HCT116 (cell line): ENCODE results near the gene NRBF2.

ENCODE experiments used
- POLR2AphosphoS5 ChIP-seq: IDR thresholded peaks from 2 replicates; pipeline ENCODE4 v1.6.1; 2011; ENCODE audit warnings: mild to moderate bottlenecking, low read depth, low read length, moderate library complexity
- SP1 ChIP-seq: IDR thresholded peaks from 2 replicates; pipeline ENCODE4 v1.6.1; 2012; ENCODE audit warnings: low read depth
- SRF ChIP-seq: IDR thresholded peaks from 2 replicates; pipeline ENCODE4 v1.6.1; 2012; ENCODE audit warnings: low read depth
- TCF7L2 ChIP-seq: IDR thresholded peaks from 2 replicates; pipeline ENCODE4 v1.7.0; 2011; ENCODE audit warnings: borderline replicate concordance, inconsistent platforms; ENCODE audit not compliant: insufficient read depth, insufficient read length; ENCODE audit errors: extremely low read depth
- TF ChIP-seq, protein P1 (sequence below): IDR thresholded peaks from 2 replicates; pipeline ENCODE4 v1.6.1; 2012
- TF ChIP-seq, protein P2 (sequence below): IDR thresholded peaks from 2 replicates; pipeline ENCODE4 v1.6.1; 2012; ENCODE audit warnings: low read depth

DNA sequence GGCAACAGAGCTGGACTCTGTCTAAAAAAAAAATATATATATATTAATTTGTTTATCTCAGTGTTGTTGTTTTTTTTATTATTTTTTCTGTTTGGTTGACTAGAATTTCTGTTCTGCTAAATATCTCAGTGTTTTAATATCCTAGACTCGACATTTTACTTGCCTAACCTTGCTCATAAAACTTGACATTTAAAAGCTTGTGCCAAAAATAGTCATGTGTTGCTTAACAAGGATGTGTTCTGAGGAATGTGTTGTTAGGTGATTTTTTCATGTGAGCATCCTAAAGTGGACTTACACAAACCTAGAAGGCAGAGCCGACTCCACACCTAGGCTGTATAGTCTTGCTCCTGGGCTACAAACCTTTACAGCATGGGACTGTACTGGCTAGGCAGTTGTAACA, 23.1 kb downstream of the NRBF2 start:
- TF ChIP-seq TCF7L2 (no peak), SRF (no peak), POLR2AphosphoS5 (no peak), SP1 (no peak)
- TF ChIP-seq, protein P1, sequence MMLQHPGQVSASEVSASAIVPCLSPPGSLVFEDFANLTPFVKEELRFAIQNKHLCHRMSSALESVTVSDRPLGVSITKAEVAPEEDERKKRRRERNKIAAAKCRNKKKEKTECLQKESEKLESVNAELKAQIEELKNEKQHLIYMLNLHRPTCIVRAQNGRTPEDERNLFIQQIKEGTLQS, result no peak
- TF ChIP-seq, protein P2, sequence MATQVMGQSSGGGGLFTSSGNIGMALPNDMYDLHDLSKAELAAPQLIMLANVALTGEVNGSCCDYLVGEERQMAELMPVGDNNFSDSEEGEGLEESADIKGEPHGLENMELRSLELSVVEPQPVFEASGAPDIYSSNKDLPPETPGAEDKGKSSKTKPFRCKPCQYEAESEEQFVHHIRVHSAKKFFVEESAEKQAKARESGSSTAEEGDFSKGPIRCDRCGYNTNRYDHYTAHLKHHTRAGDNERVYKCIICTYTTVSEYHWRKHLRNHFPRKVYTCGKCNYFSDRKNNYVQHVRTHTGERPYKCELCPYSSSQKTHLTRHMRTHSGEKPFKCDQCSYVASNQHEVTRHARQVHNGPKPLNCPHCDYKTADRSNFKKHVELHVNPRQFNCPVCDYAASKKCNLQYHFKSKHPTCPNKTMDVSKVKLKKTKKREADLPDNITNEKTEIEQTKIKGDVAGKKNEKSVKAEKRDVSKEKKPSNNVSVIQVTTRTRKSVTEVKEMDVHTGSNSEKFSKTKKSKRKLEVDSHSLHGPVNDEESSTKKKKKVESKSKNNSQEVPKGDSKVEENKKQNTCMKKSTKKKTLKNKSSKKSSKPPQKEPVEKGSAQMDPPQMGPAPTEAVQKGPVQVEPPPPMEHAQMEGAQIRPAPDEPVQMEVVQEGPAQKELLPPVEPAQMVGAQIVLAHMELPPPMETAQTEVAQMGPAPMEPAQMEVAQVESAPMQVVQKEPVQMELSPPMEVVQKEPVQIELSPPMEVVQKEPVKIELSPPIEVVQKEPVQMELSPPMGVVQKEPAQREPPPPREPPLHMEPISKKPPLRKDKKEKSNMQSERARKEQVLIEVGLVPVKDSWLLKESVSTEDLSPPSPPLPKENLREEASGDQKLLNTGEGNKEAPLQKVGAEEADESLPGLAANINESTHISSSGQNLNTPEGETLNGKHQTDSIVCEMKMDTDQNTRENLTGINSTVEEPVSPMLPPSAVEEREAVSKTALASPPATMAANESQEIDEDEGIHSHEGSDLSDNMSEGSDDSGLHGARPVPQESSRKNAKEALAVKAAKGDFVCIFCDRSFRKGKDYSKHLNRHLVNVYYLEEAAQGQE, result no peak
